HG03354 (cell line): ENCODE results near the gene PACSIN1.

Experiments used
- ATAC-seq: cut with Tn5 transposase; IDR thresholded peaks from one replicate; pipeline ENCODE4 v1.9.1; 2021; ENCODE audit warnings: mild to moderate bottlenecking; ENCODE audit not compliant: unreplicated experiment, poor library complexity, severe bottlenecking

PACSIN1 gene

DNA sequence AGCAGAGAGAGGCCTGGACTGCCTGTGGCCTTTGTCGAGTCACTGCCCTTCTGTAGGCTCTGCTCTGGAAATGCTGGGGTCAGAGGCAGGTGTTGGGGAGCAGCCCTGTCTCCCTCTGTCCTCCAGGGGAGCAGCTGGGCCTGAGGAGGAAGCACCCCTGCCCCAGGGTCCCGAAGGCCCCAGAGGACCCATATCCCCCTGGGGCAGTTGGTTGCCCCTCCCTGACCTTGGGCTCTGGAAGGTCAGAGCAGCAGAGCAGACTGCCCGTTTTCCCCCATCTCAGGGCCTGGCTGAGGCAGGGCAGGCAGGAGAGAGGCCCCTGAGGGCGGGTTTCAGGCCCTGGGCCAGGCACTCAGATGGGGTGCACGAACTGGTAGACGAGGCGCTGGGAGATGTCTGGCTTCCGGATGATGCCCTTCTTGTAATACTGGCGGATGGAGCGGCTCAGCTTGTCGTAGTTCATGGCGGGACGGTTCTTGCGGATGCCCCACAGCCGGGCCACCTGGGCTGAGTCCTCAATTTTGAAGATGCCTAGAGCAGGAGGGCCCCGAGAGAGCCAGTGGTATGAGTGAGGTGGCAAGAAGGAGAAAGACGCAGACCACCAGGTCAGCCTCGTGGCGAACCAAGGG is 72.2 kb downstream of the PACSIN1 start:
- no peak for ATAC-seq

DNA sequence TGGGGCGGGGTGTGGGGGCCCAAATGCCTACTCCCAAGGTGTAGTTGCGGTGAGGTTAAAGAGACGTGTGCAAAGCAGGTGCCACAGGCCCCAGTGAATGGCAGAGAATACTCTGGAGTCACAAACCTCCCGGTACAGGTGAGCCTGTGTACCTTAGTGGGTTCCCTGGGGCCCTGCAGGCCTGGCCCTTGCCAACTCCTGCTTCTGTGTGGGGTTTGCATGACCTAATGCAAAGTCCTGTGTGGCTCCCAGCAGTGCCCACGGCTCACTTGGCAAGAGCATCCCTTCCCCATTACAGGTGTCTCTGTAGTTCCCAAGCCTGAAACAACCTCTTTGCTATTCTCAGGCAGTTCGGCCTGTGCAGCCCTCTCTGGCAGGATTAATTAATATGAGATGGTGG is 72.7 kb downstream of the PACSIN1 start:
- no peak for ATAC-seq

DNA sequence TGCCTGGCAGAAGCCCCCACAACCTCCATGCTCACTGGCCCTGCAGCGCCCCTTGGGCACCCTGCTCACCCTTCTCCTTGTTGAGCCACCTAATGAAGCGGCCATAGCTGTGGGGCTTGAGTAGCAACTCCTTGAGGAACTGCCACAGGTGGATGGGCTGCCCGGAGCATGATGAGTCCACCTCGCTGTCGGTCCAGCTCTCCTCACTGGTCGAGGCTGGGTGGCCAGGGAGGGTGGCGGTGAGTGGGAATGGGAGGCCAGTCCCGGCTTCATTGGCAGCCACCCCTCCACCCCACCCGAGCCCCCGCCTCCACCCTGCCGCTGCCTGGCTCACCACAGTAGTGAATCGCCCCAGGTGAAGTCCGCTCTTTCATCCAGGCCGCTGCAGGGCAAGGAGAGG is 73.3 kb downstream of the PACSIN1 start:
- no peak for ATAC-seq

DNA sequence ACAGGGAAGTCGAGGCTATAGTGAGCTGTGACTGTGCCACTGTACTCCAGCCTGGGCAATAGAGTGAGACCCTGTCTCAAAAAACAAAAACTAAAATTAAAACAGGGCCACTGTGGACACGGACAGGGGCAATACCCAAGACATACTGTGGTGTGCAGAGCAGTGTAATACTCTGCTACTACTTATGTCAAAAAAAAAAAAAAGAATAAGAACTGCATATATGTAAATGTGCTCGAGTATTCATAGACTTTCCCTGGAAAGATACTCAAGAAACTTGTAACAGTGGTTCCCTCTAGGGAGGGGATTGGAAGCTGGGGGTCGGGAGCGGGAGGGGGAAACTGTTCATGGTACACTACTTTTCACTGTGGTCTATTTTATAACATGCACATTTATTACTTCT is 74.3 kb downstream of the PACSIN1 start:
- no peak for ATAC-seq

DNA sequence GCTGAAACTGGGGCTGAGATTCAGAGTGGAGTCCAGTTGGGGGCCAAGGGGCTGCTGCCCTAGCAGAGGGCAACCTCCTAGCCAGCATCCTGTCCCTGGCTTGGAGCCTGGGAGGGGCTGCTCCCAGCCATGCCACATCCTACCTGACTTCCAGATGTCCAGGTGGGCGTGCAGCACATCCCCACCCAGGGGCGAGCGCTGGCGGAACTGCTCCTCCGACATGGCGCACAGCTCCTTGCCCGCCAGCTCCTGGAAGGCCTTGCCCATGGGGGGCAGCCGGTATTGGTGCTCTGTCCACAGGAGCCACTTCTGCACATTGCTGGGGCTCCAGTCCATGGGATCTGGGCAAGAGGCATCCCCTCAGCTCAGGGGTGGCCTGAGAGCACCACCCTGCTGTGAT is 75.0 kb downstream of the PACSIN1 start:
- ATAC-seq = no peak

DNA sequence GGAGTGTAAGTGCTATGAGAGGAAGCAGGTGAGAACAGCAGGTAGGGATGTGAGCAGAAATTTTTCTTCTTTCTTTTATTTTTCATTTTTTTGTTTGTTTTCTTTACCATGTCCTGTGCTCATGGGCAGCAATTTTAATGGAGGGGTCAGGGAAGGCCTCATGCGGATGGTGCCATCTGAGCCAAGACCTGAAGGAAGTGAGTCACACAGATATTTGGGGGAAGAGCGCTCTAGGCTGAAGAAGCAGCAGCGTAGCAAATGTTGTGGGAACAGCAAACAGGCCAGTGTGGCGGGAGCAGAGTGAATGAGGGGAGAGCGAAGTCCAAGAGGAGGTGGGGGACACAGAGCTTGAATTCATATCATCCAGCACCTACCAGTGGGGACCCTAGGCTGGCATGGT is 77.5 kb downstream of the PACSIN1 start:
- ATAC-seq = no peak

DNA sequence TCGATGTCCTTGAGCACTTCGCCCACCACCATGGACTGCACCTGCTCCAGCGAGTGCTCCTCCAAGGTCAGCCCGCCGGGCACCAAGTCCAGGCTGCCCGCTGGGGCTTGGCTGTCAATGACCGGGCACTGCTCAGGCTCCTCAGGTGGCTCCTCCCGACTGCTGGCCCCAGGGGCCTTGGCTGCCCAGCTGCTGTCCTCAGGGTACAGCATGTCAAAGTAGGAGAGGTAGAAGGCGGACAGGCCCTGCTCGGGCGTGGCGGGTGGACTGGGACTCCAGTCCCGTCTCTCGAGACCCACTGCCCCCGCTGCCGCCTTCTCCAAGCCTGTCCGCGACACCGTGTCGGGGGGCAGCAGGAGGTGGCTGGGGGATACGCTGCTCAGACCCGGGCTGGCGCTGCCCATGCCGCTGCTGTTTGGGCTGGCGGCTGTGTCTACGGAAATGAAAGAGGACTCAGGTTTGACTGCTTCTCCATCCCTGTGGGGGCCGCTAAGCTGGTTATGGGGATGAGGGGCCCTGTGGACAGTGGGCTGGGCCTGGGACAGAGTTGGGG is 78.3 kb downstream of the PACSIN1 start:
- no peak for ATAC-seq

DNA sequence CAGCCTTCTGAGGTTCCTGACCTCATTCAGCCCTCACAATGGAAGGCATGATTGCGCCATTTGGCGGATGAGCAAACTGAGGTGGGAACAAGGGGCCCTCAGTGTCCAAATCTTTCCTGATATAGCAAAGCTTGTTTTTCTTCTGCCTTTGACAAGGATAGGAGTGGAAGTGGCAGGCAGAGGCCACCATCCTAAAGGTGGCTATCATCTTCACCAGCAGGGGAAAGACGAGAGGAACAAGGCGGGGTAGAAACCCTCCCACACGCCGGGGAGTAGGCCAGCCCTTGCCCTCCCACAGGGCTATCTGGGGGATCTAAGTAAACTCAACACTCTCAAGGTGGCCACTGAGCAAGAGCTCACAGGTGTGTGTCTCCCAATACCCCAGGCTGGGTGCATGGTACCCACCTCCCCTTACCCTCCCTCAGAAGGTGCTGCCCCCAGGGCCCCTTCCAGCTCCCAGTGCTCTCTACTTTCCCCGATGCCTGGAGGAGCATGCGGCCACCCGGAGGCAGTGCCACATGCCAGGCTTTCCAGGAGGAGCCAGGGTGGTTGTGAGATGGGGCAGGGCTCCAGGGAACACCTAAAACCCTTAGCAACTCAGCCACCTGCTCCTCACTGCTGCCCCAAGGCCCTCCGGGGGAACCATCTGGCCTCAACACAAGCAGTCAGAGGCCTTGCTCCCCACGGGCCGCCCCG is 79.0 kb downstream of the PACSIN1 start:
- ATAC-seq = no peak

DNA sequence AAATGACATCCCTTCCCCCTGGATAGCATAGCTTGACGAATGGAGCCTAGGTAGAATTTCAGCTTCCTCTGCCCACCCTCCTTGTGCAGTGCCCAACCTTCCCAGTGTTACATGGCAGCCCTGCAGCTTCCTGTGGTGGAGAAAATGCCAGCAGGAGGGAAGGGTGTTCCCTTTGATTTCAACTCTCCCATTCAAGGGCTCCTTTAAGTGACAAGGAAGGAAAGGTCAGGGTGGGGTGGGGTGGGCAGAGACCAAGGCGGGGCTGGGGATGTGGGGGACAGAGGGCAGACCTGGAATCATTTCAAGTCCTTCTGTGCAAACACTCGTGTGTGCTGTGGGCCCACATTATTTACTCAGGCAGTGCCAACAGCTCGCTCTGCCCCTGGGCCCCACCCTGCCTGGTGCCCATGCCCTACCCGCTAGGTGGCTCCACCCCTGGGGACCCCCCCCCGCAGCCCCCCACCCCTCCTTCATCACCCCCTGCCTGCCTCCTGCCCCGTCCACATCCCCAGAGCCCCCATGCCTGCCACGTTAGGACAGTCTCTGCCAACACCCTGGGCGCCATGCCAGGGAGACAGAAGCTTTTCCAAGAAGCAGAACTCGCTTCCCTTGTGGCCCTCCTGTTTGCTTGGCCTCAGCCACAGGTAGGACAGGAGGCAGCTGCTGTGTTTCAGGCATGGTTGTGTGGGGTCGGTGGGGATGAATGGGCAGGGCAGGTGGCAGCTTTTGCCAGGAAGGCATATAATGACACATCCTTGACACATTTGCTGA is 80.9 kb downstream of the PACSIN1 start:
- no peak for ATAC-seq

DNA sequence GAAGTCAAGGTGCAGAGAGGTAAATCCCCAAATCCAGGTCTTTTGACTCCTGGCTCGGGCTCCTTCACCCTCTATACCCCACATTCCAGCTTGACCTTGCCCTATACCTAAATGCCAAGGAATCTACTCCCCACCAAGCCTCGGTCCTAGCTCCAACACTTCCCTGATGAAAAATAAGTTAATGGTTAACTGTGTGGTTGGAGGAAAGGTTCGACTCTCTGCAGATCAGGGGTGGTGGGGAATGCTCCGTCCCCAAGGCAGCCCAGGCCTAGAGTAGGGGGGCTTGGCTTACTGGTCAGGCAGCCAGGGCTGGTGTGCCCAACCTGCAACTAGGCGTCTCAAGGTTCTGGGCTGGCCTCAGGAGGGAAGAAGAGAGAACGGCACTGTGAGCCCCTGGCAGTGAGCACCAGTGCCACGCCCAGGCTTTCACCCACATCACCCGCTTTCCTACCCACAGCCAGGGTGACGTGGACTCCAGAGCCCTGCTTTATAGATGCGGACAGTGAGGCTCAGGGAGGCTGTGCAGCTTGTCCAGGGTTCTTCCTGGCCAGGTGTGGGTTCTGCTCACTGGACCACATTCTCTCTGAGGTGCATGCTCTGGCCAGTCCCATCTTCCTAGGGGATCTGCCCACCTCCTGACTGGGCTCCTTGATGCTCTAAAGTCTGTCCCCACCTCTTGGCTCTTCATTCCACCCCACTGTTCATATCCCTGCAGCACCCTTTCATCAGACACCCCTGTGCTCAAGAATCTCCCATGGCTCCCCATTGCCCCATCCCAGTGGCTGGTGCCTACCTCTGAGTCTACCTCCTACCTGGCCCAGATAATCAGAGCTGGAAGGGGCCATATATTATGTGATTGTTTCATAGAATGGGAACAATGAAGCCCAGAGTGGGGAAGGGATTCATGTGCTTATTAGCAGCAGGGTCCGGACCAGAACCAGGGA is 82.1 kb downstream of the PACSIN1 start:
- ATAC-seq = no peak

DNA sequence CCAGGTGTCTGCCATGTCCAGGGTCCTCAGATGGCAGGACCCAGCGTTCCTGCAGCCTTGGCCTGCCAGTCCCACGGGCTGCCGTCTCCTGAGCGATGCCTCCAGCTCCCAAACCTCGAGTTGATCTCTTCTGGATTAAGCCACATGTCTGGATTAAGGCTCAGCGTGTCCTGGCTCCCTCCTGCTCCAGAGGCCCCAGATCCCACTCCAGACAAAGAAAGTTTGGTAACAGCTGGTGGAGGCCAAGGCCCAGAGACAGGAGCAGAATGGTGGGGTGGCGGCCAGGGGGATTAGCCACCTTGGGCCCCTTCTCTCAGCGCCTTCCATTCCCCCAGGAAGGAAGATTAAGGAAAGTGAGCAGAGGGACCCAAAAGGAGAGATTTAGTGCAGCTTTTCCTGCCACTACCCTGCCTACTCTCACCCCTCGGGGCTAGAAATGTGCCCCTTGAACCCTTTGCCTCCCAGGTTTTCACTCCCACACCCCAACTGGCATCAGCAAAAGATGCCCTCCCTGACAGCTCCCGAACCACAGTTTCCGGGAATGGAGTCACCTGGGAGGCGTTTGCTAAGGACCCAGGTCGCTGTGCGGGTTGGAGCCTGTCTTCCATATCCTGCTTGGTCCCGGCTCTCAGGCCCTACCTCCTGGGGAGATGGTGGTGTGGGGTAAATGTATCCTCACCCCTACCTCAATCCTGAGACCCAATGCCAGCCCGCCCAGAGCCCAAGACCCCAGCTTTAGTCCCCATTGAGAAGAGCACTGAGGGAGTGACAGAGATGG is 83.3 kb downstream of the PACSIN1 start:
- no peak for ATAC-seq

DNA sequence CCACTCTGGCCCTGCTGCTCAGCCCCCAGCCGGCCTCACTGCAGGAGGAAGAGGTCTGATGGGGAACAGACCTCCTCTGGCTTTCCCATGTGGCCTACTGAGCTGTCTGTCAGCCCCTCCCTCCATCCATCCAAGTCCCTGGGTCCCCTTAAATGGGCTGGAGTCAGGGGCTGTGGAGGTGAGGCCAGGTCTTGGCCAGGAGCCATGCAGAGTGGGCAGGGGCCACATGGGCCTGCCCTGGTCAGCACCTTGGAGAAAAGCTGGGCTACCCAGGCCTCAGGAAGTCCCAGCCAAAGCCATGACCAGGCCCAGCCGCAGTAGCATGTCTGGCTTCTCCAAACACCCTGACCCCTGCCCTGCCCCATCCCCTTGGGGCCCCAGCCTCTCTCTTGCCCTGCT is 83.9 kb downstream of the PACSIN1 start:
- no peak for ATAC-seq

DNA sequence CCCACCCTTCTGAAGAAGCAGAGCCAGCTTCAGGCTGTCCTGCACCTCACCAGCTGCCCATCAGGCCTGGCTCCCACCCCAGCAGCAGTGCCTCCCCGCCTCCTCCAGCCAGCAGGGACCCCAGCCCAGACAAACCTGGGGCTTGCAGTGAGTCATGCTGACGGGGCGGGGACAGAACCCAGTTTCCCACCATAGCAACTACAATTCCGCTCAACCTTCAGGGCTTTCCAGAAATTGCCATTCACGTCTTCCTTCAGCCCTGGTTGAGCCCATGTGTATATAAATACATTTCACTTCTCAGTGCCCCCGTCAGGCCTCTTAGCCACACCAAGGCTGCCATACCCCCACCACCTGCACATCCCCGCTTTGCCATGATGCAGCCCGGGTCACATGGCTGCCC is 85.8 kb downstream of the PACSIN1 start:
- ATAC-seq = no peak

DNA sequence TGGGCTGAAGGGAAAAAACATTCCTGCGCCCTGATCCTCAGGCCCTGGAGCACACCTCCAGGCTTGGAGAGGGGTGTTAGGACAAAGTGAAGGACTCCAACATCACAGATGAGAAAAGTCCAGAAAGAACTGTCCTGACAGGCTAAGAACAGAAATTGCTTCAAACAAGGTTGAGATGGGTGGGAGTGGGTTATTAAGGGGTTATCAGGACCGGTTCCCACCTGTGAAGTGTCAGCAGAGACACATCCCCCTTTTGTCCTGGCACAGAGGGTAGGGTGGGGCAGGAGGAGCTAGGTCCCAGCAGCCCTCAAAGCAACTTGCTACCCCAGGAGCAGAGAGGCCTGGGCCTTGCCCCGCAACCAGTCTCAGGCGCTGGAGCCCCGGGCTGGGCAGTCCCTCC is 86.7 kb downstream of the PACSIN1 start:
- ATAC-seq = no peak

DNA sequence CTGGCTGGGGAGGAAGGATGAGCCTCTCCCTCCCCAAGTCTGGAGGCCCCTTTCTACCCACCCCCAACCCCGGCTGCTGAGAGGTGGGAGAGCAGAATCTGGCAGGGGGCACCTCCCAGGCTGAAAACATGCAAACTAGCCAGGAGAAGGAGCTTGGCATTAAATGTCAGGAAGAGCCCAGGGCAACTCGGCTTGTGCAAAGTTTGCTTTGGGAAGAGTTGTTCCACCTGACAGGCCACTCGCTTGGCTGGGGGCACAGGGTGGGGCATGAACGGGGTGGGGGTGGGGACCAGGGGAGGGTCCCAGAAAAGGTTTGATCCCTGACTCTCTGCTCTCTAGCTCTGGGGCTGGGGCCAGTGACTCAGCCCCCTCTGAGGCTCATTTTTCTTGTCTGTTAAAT is 87.3 kb downstream of the PACSIN1 start:
- ATAC-seq = no peak

DNA sequence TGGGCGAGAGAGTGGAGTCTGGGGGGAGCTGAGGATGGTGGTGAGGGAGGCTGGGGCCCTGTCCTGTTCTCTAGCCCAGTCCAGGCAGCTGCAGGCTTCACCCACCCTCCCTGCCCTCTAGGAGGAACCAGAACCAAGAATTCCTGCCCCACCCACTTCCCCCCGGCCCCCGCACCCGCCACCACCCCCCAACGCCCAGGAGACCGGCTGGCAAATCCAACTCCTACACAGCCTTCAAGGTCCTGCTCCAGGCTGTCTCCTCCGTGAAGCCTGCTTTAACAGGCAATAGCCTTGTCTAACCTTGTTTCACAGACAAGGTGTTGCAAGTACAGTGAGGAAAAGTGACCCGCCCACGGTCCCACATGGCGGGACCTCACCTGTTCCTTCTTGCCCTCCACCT is 87.9 kb downstream of the PACSIN1 start:
- no peak for ATAC-seq

DNA sequence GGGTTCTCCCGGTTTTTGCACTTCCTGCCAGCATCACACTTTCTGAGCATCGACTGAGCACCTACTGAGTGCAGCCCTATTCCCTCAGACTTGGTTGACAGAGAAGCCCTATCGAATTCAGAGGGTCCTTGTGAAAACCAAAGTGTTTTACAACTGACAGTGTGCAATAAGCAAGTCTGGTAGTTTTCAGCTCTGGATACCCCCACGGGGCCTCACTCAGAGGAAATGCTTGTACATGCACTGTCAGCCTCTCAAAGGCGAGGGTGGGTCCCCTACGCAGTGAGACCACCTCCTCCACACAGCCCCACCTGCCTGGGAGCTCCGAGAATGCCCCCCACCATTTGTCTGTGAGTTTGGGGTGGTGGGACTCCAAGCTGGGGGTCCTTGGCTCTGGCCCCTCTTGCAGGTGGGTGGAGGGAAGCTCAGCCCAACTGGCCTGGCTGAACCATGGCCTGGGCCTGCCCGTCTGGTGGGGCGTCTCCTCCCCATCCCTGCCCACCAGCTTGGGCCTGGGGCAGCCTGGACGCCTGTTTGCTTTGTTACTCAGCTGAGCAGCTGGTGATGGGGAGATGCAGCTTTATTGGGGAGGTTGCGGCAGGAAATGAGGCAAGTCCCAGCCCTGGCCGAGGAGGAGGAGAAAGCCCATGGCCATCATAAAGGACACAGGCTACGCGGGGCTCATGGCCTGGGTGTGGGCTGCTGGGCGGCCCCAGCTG is 88.6 kb downstream of the PACSIN1 start:
- no peak for ATAC-seq

DNA sequence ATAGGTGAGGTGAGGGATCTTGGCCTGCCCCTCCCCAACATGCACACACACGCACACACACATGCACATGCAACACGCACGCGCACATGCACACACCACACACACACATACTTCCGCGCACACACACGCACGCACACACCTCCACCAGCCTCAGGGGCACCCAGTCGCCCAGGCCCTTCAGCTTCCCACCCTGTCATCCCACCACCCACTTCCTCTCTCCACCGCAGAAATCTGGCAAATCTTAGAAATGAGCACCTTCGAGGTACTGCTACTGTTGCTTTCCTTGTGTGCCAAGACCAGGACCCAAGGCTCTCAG is 89.1 kb downstream of the PACSIN1 start:
- no peak for ATAC-seq

DNA sequence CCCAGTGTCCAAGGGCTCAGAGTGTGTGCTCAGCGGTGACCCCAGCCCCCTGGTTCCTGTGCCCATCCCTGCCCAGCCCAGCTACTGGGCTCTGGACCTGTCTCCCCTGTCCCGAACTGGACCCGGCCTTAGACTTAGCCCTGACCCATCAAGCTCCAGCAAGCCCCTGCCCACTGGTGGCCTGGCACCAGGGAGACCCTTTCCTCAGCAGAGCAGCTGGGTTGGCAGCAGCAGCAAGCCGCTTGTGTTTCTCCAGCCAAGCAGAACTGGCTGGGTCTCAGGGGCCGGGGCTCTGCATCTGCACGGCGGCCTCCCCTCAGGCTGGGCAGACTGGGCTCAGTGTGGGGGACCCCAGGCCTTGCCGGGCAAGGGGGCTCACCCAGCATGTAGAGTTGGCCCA is 89.5 kb downstream of the PACSIN1 start:
- no peak for ATAC-seq
